C4-2B (cell line): ENCODE measurements around the gene TBC1D13.
"Not testable (repeated sequence)": the region's sequence is repeated elsewhere in the genome, so short reads cannot be mapped to it uniquely, and the experiment has no call there.

Source experiments
- H3K27ac ChIP-seq: fragments of 450-650 bp; 2 replicates; pipeline ENCODE4 v1.5.1; 2017
- ZFX ChIP-seq: fragments of 450-650 bp; IDR thresholded peaks from 2 replicates; pipeline ENCODE4 v1.6.1; 2017
- TF ChIP-seq, protein P1 (sequence below): fragments of 450-650 bp; conservative IDR thresholded peaks from 2 replicates; pipeline ENCODE4 v1.5.1; 2017; ENCODE audit warnings: mild to moderate bottlenecking

TBC1D13 gene

DNA sequence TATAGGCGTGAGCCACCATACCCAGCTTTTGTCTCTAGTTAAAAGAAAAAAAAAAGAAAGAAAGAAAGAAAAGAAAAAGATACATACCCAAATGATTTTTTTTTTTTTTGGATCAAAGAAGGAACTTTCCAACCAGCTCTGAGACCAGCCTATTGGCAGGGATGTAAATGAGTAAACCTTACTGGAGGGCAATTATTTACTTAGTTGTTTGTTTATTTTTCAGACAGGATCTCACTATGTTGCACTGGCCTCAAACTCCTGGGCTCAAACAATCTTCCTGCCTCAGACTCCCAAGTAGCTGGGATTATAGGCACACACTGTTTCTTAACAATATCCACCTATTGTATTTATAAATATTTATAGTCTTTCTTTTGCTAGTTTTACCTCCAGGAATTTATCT, 53.5 kb downstream of the TBC1D13 start:
- peak overlapping the region; percentile 50; the same call in 1 of the 2 replicates for H3K27ac ChIP-seq
- TF ChIP-seq, protein P1, sequence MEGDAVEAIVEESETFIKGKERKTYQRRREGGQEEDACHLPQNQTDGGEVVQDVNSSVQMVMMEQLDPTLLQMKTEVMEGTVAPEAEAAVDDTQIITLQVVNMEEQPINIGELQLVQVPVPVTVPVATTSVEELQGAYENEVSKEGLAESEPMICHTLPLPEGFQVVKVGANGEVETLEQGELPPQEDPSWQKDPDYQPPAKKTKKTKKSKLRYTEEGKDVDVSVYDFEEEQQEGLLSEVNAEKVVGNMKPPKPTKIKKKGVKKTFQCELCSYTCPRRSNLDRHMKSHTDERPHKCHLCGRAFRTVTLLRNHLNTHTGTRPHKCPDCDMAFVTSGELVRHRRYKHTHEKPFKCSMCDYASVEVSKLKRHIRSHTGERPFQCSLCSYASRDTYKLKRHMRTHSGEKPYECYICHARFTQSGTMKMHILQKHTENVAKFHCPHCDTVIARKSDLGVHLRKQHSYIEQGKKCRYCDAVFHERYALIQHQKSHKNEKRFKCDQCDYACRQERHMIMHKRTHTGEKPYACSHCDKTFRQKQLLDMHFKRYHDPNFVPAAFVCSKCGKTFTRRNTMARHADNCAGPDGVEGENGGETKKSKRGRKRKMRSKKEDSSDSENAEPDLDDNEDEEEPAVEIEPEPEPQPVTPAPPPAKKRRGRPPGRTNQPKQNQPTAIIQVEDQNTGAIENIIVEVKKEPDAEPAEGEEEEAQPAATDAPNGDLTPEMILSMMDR: no peak
- TF ChIP-seq ZFX: no peak

DNA sequence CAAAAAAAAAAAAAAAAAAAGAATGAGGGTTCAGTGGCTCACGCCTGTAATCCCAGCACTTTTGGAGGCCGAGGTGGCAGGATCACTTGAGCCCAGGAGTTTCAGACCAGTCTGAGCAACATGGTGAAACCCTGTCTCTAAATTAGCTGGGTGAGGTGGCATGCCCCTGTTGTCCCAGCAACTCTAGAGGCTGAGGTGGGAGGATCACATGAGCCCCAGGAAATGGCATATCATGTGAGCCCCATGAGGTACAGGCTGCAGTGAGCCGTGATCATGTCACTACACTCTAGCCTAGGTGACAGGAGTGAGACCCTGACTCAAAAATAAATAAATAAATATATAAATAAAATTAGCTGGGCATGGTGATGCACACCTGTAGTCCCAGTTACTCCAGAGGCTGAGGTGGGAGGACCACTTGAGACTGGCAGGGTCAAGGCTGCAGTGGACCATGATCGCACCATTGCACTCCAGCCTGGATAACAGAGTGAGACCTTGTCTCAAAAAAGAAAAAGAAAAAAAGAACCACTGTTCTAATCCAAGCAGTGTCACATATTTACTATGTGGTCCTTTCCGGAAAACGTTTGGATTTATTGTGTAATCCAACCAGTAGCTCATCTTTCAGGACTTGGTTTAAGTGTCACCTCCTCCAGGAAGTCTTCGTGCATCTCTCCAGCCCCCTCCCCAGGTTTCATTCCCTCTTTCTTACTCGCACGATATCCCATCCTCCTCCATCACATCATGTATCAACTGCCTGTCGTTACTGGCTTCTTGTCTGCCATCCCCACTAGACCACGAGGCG, 54.8 kb downstream of the TBC1D13 start:
- TF ChIP-seq ZFX: no peak
- TF ChIP-seq, protein P1: no peak
- H3K27ac ChIP-seq: peak overlapping the region; percentile 38; the same call in 1 of the 2 replicates

DNA sequence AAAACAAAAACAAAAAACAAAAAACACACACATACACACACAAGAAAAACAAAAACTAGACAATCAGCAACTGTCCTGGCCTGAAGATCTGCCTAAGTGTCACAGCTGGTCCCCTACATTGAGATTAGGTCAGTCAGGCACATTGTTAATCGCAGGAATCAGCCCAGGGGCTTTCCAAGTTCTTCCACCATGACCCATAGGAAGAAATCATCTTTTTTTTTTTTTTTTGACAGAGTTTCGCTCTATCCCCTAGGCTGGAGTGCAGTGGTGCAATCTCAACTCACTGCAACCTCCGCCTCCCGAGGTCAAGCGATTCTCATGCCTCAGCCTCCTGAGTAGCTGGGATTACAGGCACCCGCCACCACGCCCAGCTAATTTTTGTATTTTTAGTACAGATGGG, 56.1 kb downstream of the TBC1D13 start:
- H3K27ac ChIP-seq: not testable (repeated sequence)

DNA sequence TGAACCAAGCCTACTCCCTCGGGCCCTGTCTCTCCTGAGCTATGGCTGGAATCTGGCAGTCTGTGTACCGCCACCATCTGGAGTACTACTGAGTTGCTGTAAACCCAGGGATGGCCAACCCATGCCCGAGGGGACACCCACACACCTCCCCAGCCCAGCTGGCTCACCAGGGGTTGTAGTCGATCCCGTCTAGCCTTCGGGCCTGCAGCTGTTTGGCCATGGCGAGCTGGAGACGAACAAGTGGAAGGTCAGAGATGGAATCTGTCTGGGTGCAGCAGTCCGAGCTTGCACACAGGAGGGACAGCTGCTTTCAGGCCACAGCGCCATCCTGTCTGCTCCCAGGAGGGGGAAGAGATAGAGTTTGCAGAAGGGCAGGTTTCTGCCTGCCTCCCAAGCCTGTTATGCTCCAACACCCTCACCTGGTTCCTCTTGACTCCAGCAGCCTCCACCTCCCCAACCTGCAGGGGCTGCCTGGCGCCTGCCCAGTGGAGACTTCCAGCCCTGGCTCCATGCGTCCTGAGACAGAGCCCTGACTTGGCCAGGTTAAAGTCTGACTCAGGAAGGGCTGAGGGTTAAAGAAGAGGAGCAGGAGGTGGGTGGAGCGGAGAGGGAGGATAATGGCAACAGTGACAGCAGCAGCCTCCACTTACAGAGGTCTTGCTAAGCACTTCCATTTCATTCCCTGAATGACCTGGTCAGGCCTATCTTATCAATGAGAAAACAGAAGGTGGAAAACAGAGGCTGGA, 58.3 kb downstream of the TBC1D13 start:
- no peak overlapping the region for H3K27ac ChIP-seq
- TF ChIP-seq, protein P1: no peak
- no peak for TF ChIP-seq ZFX

DNA sequence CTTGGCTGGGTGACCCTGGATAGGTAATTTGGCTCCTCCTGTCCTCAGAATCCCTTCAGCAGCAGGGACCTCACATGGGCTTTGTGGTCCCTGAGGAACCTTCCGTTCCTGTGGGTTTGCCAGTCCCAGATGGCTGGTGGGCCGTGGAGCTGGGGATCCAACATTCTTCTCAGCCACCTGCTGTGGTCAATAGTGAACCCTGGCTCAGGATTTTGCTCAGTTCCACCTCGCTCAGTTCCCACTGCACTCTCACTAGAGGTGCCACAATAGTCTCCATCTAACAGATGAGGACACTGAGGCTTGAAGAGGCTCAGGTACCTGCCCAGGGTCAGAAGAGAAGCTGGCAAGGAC, 59.6 kb downstream of the TBC1D13 start:
- TF ChIP-seq, protein P1: no peak
- TF ChIP-seq ZFX: no peak
- H3K27ac ChIP-seq: no peak overlapping the region

DNA sequence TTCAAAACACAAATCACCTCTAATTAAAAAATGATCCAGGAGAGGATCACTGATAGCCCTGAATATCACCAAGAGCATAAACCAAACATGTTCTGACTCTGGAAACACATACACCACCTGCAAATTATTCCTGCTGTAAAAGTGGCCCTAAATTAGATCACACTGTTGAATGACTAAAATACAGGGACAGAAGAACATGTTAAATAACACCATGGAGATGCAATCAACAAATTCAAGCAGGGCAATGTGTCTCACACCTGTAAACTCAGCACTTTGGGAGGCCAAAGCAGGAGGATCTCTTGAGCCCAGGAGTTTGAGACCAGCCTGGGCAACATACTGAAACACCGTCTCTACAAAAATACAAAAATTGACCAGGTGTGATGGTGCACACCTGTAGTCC, 60.8 kb downstream of the TBC1D13 start:
- H3K27ac ChIP-seq: no peak overlapping the region
- TF ChIP-seq ZFX: no peak
- TF ChIP-seq, protein P1: no peak

DNA sequence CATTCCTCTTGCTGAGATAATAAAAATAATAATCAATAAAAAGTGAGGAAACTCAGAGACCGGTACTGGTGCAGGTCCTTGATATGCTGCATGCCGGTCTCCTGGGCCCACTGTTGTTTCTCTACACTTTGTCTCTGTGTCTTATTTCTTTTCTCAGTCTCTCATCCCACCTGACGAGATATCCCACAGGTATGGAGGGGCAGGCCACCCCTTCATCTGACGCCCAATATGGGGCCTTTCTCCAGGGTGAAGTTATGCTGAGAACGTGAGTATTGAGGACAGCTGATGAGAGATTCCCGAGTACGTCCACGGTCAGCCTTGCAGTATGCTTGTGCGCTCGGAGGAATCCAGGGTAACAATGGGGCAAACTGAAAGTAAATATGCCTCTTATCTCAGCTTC, 64.0 kb downstream of the TBC1D13 start:
- H3K27ac ChIP-seq: not testable (repeated sequence)

DNA sequence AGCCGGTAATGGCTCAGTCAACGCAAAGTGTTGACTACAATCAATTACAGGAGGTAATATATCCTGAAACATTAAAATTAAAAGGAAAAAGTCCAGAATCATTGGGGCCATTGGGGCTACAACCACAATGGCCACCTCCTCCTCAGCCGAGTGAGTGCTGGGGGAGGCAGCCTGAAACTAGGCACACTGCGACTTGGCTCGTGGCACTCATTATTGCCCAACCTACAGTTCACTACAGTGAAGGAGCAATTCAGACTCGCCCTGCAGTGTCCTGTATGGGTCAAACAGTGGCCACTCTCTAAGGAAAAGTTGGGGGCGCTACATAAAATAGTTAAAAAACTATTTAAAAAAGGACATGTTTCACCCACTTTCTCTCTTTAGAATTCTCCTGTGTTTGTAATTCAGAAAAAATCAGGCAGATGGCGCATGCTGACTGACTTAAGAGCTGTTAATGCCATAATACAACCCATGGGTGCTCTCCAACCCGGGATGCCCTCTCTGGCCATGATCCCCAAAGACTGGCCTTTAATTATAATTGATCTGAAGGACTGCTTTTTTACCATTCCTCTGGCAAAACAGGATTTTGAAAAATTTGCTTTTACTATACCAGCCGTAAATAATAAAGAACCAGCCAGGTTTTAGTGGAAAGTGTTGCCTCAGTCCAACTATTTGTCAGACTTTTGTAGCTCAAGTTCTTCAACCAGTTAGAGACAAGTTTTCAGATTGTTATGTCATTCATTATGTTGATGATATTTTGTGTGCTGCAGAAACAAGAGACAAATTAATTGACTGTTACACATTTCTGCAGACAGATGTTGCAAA, 64.9 kb downstream of the TBC1D13 start:
- TF ChIP-seq, protein P1: peak; percentile 83
- not testable (repeated sequence) for H3K27ac ChIP-seq

DNA sequence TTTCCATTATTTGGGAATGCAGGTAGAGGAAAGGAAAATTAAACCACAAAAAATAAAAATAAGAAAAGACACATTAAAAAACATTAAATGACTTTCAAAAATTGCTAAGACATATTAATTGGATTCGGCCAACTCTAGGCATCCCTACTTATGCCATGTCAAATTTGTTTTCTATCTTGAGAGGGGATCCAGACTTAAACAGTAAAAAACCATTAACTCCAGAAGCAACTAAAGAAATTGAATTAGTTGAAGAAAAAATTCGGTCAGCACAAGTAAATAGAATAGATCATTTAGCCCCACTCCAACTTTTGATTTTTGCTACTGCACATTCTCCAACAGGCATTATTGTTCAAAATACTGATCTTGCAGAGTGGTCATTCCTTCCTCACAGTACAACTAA, 65.6 kb downstream of the TBC1D13 start:
- H3K27ac ChIP-seq: not testable (repeated sequence)

DNA sequence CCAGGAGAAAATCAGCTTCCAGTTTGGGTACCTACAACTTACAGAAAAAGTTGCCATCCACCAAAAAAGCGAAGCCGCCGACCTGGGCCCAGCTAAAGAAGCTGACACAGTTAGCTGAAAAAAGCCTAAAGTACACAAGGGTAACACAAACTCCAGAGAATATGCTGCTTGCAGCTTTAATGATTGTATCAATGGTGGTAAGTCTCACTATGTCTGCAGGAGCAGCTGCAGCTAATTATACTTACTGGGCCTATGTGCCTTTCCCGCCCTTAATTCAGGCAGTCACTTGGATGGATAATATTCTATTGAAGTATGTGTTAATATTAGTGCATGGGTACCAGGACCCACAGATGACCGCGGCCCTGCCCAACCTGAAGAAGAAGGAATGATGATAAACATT, 67.4 kb downstream of the TBC1D13 start:
- H3K27ac ChIP-seq: not testable (repeated sequence)

DNA sequence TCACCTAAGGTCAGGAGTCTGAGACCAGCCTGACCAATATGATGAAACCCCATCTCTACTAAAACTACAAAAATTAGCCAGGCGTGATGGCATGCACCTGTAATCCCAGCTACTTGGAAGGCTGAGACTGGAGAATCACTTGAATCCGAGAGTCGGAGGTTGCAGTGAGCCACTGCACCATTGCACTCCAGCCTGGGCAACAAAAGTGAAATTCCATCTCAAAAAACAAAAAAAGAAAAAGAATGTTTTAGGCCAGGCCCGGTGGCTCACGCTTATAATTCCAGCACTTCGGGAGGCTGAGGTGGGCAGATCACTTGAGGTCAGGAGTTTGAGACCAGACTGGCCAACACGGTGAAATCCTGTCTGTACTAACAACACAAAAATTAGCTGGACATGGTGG, 71.4 kb downstream of the TBC1D13 start:
- H3K27ac ChIP-seq: not testable (repeated sequence)
